ENCODE measurements around the gene RASAL3.
"Not testable (repeated sequence)": the region's sequence is repeated elsewhere in the genome, so short reads cannot be mapped to it uniquely, and the experiment has no call there.

Gene RASAL3

GRCh38 chr19:15475169-15475568 is 10.8 kb upstream of the RASAL3 start:
- in situ Hi-C loops (cut with MboI; ENCODE audit: low sequenced_read_pairs) = no loop called here

GRCh38 chr19:15473821-15474220 is 9.5 kb upstream of the RASAL3 start:
- in situ Hi-C loops (cut with MboI; ENCODE audit: low sequenced_read_pairs) = not testable (repeated sequence)

GRCh38 chr19:15471639-15472101 is 7.3 kb upstream of the RASAL3 start:
- in situ Hi-C loops (cut with MboI; ENCODE audit: low sequenced_read_pairs) = no loop called here

GRCh38 chr19:15469513-15470297 is 5.4 kb upstream of the RASAL3 start:
- in situ Hi-C loops (cut with MboI; ENCODE audit: low sequenced_read_pairs) = no loop called here

- in situ Hi-C loops (cut with MboI; ENCODE audit: low sequenced_read_pairs) = no loop called here
Observed at GRCh38 chr19:15468675-15469512, 4.5 kb upstream of the RASAL3 start.

- in situ Hi-C loops (cut with MboI; ENCODE audit: low sequenced_read_pairs) = no loop called here
Observed at GRCh38 chr19:15467734-15468214, 3.4 kb upstream of the RASAL3 start.

GRCh38 chr19:15466851-15467733 is 2.7 kb upstream of the RASAL3 start:
- in situ Hi-C loops (cut with MboI; ENCODE audit: low sequenced_read_pairs) = no loop called here

GRCh38 chr19:15463861-15464371 is 428 bp downstream of the RASAL3 start:
- in situ Hi-C loops (cut with MboI; ENCODE audit: low sequenced_read_pairs) = no loop called here

GRCh38 chr19:15461694-15462093 is 2.6 kb downstream of the RASAL3 start:
- in situ Hi-C loops (cut with MboI; ENCODE audit: low sequenced_read_pairs) = no loop called here

- in situ Hi-C loops (cut with MboI; ENCODE audit: low sequenced_read_pairs) = no loop called here
Observed at GRCh38 chr19:15457701-15458484, 6.5 kb downstream of the RASAL3 start.

GRCh38 chr19:15456871-15457700 is 7.3 kb downstream of the RASAL3 start:
- in situ Hi-C loops (cut with MboI; ENCODE audit: low sequenced_read_pairs) = no loop called here

GRCh38 chr19:15456441-15456840 is 7.9 kb downstream of the RASAL3 start:
- in situ Hi-C loops (cut with MboI; ENCODE audit: low sequenced_read_pairs) = no loop called here

- in situ Hi-C loops (cut with MboI; ENCODE audit: low sequenced_read_pairs) = no loop called here
Observed at GRCh38 chr19:15455996-15456395, 8.3 kb downstream of the RASAL3 start.

- in situ Hi-C loops (cut with MboI; ENCODE audit: low sequenced_read_pairs) = no loop called here
Observed at GRCh38 chr19:15453906-15454860, 10.2 kb downstream of the RASAL3 start.

GRCh38 chr19:15453091-15453578 is 11.2 kb downstream of the RASAL3 start:
- in situ Hi-C loops (cut with MboI; ENCODE audit: low sequenced_read_pairs) = no loop called here

GRCh38 chr19:15452111-15453047 is 12.0 kb downstream of the RASAL3 start:
- in situ Hi-C loops (cut with MboI; ENCODE audit: low sequenced_read_pairs) = no loop called here

- in situ Hi-C loops (cut with MboI; ENCODE audit: low sequenced_read_pairs) = no loop called here
Observed at GRCh38 chr19:15450528-15450890, 13.8 kb downstream of the RASAL3 start.
